Stimulated activated CD4-positive, alpha-beta T cell treated with anti-CD3 and anti-CD28 coated beads, Interleukin-1b, Interleukin-23, amount 100 ng/mL, for 1 hour (primary cell): ENCODE results near the gene CXCL5.
"Not testable (repeated sequence)": the region's sequence is repeated elsewhere in the genome, so short reads cannot be mapped to it uniquely, and the experiment has no call there.

Source experiments
- DNase-seq, 2 donors: peaks; one replicate each; pipeline ENCODE4 v3.0.0-alpha.2; 2020; ENCODE audit warnings: low read depth in 2 of 2

The CXCL5 gene

GRCh38 chr4:74015126-74015780, 16.8 kb upstream of the CXCL5 start:
- DNase-seq = no peak

DNA sequence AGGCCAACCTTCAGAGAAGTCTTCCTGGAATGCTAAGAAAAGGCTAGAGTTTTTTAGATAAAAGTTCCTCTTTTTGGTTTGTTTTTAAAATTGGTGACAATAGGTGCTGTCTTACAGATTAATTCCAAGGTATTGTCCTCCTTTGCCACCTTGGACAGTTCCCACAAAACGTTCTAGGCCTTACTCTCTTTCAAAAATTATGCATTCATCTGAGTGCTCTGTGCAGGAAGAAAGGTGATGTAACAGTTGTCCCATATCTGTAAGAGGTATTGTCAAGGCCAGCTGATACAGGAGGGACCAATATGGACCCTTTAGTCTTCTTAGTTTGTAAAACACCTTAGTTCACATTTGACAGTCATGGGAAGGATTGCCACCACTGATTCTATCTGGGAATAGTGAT, 15.9 kb upstream of the CXCL5 start:
- no peak for DNase-seq

DNA sequence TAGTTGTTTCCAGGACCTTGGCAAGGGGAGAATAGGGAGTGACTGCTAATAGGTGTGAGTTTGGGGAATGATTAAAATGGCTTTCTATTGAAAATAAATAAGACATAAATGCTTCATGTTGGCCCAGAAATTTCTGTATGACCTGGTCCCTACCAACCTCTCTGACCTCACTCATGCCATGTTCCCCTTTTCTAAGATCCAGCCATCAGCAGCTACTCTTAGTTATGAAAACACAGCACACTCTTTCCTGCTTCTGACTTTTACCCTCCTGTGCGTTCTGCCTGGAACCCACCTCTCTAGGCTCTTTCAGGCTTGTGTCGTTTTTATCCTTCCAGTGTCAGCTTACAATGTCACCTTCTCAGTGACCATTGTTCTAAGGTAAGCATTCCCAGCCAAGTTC, 14.8 kb upstream of the CXCL5 start:
- no peak for DNase-seq

DNA sequence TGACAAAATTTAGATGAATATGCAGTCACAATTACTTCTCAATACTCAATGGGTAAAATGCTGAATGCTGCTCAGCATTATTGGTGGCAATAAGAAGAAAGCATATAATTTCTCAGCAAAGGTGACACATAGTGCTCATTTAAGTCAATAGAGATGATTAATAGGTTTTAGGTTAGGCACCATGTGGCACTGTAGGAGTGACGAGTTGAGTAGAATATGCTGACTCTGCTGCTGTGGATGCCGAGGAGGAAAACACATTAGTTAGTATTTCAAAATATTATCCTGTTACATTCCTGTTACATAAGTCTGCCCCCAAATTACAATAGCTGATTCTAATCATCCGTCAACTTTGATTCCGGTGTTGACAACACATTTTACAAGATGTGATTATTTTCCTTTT, 13.7 kb upstream of the CXCL5 start:
- no peak for DNase-seq

- no peak for DNase-seq
Observed at GRCh38 chr4:74009307-74009706, 10.8 kb upstream of the CXCL5 start.

DNA sequence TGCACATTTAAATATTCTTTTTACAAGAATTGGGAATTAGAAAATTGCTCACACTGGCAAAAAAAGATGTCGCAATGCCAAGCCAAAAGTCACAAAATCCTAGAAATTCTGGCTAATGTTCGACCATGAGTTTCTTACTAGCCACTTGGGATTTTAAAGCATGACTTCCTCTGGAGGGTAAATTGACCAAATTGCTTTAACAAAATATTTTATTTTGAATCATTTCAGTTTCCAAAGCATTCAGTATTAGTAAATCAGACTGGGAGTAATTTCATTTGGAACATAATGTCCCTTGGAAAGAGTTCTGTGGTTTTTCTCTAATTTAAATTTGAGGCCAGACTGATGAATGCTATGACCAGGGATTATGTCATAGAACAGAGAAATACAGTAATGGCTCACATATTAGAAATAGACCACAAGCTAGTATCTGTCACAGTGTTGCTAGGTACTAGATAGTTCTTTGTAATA, 7.6 kb upstream of the CXCL5 start:
- DNase-seq = no peak

DNA sequence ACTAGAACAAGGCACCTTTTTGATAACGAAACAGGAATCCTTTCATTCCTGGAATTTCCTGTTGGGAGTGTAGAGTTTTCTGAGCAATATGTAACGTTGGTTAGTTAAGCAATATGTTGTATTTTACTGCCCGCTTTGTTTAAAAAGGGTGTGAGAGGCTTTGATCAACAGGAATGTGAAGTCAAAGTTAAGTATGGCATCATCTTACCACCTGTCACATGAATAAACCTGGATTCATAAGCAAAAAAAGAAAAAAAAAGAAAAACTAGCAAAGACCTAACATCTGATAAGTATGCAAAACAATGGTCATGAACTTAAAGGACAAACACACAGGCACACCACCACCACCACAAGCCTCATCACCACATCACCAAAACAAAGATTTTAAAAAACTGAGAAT, 7.1 kb upstream of the CXCL5 start:
- DNase-seq = no peak

- no peak for DNase-seq
Observed at GRCh38 chr4:74004668-74005067, 6.2 kb upstream of the CXCL5 start.

GRCh38 chr4:74000301-74000700, 1.8 kb upstream of the CXCL5 start:
- no peak for DNase-seq

DNA sequence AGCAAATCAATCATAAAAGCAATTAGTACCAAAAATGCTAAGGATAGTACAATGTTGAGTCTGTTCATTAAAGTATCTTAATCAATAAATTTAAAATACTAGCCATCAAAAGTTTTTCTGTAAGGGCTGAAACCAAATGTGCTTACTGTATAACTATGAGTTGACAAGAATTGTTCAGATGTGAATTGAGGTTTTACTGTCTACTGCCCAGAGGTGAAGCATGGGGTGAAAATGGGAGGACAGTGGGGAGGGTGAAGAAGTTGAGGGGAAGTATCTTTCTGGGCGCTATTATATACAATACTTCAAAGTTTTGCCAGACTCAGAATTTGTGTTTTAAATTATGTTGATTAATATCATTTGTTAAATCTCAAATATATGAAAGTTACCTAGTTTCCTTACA, 6.4 kb downstream of the CXCL5 start:
- no peak for DNase-seq

- no peak for DNase-seq
Observed at GRCh38 chr4:73991742-73992000, 6.8 kb downstream of the CXCL5 start.

DNA sequence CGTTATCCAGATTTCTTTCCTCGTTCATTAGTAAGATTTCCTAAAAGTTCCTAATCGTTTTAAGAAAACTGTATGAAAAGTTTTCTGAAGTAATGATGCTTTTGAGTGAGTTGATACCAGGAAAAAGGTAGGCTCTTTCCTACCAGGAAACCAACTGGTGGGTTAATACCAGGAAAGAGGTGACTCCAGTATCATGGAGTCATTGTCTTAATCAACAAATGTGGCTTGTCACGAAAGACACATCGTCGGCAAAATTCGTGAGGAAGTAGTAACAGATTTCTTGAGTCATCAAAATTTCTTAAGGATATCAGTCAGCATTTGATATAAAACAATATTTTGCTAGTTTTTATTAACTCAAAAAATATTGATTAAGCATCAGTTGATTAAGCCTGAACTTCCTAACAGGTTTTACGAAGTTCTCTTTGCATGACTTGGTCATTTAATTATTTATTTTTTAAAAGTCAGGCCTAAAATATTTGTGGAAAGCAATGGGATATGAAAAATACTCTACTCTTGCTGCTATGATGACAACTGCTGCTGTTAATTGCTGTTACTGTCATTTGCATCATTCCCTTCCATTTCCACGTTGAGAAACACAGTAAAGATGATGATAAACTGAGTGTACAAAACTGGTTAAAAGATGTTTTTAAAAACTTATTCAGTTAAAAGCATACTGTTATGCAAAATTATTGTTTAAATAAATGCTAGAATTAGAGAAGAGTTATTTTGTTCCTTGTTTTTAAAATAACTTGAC, 7.3 kb downstream of the CXCL5 start:
- no peak for DNase-seq

DNA sequence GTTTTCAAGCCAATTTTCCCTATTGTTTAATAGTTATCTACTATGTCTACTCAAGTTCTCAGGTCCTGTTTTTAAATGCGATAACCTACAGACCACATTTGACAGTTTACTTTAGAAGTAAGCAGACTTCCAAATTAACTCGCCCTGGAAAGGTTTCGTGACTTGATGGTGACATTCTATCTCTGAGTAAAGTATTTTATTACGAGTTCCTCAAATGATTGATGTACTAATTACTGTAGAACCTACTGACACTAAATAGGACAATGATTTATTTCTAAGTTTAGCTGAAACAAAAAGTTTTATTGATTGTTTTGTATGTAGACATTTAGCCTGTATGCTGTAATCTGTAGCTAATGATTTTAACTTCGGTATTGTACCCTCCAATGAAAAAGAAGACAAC, 8.5 kb downstream of the CXCL5 start:
- no peak for DNase-seq

- no peak for DNase-seq
Observed at GRCh38 chr4:73989031-73989430, 9.4 kb downstream of the CXCL5 start.

DNA sequence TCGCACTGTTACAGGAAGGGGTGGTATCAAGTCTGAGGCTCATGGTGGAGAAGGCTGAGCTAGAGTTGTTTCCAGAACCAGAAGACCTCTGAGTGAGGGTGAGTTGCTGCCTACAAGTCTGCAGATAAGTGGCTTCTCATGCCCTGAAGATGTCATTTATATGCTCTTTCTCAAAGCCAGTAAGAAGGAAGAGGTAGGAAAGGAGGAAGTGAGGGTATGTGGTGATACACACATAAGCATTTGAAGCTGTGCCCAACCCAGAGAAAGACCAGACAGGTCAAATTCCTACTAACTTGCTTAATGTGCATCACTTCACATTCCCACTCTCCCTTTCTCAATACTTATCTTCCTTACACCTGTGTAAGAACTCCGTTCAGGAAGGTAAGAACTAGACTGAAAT, 10.4 kb downstream of the CXCL5 start, which contains the start of gene PPBP:
Gene PPBP, minus strand, starts transcription at position 130 of the 400 bp plus-strand sequence. Its CDS starts 87 bp downstream, at position 43.
- DNase-seq = no peak

- no peak for DNase-seq
Observed at GRCh38 chr4:73985528-73985852, 13.0 kb downstream of the CXCL5 start.

DNA sequence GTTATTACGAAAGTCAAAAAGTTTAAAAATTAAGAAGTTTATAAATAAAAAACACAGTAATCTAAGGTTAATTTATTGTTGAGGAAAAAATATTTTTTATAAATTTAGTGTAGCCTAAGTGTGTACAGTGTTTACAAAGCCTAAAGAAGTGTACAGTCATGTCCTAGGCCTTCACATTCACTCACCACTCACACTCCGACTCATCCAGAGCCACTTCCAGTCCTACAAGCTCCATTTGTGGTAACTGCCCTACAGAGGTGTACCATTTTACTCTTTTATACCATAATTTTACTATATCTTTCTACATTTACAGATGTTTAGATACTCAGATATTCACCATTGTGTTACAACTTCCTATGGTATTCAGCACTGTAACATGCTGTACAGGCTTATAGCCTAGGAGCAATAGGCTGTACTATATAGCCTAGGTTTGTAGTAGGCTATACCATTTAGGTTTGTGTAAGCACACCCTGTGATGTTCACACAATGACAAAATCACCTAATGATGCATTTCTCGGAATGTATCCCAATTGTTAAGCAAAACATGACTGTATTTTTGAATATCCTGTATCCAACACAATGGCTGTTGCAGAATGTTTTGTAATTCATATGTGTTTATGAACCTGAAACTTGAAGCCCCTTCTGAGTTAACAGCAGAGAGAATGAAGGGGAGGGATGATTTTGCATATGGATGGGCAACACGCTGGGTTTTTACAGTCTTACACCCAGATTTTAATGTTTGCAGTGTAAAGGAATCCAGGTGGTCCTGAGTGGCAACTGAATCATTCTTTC, 13.5 kb downstream of the CXCL5 start:
- no peak for DNase-seq

DNA sequence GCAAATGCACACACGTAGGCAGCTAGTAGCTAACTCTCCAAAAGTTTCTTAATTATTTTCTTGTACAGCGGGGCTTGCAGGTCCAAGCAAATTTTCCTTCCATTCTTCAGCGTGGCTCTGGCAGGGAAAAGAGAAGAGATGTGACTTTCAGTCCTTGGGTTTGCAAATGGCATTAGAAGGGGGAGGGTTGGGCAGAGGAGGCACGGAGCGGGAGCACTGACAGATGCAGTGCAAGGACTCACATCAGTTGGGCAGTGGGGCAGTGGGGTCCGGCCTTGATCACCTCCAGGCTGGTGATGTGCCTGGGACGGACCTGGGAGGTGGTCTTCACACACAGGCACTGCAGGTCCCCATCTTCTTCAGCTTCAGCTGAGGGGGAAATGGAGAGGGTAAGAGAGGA, 17.3 kb downstream of the CXCL5 start:
- DNase-seq = not testable (repeated sequence)

- DNase-seq = no peak
Observed at GRCh38 chr4:73979407-73979957, 19.0 kb downstream of the CXCL5 start.

- DNase-seq = no peak
Observed at GRCh38 chr4:73978886-73979285, 19.6 kb downstream of the CXCL5 start.

DNA sequence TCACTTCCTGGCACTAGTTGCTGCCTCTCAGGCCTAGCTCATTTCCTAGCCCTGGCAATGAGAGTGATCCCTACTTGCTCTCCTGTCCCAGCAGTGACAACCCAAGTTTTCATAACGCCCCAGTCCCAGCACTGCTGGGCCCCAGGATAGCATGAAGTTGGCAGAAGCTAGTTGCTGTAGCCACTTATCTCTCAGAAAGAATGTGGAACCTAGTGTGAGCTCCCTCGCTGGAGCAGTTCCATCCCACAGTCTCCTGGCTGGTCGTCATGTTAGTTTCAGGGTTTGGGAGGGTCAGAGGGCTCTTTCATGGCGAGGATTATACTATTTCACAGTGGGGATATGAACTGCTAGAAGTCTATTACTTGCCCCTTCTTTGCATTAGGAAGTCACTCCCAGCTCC, 21.8 kb downstream of the CXCL5 start:
- DNase-seq = no peak

DNA sequence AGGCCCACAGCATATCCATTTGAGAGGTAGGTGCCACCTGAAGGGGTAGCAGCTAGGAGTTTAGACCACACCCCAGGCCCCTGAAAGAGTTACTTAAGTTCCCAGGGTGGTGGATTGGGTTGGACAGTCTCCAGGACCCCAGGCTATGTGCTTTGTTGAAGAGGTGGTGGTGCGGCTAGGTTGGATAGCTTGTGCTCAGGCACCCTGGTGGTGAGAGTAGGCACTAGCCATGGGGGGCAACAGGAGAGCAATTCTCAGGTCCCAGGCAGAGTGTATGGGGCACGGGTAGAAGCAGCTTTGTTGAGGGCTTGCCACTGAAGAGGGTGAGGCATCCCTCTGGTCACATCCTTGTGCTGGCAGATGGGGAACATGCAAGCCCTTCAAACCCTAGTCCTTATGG, 22.3 kb downstream of the CXCL5 start:
- no peak for DNase-seq

GRCh38 chr4:73974352-73974751, 24.1 kb downstream of the CXCL5 start:
- DNase-seq = no peak
